Measurements from ENCODE around the gene CCNG2.

- TF ChIP-seq CTCF (IDR thresholded peaks at IDR 0.05) (no peak), ZFX (IDR thresholded peaks at IDR 0.05; ENCODE audit: borderline replicate concordance) (no peak)
These were observed 31.0 kb upstream of the CCNG2 start for GRCh38 chr4:77125961-77126360.

Data from 22Rv1 (cell line).